Stimulated activated naive CD8-positive, alpha-beta T cell treated with anti-CD3 and anti-CD28 coated beads, Interleukin-15, Interleukin-2, amounts not matched to agents 100 ng/mL and 50 ng/mL, for 24 hours (primary cell): ENCODE data around the gene SERPINI1.

Experiments
- H3K27ac Mint-ChIP-seq: one replicate; pipeline ENCODE4 v1.8.0; 2021; ENCODE audit warnings: mild to moderate bottlenecking, mixed read lengths
- H3K27me3 Mint-ChIP-seq: one replicate; pipeline ENCODE4 v1.8.0; 2021; ENCODE audit warnings: mixed read lengths
- H3K36me3 Mint-ChIP-seq: one replicate; pipeline ENCODE4 v1.8.0; 2021; ENCODE audit warnings: low read depth, mixed read lengths
- H3K4me1 Mint-ChIP-seq: one replicate; pipeline ENCODE4 v1.8.0; 2021; ENCODE audit warnings: low read depth, mixed read lengths
- H3K4me3 Mint-ChIP-seq: one replicate; pipeline ENCODE4 v1.8.0; 2021; ENCODE audit warnings: mild to moderate bottlenecking, mixed read lengths
- H3K9me3 Mint-ChIP-seq: one replicate; pipeline ENCODE4 v1.8.0; 2021; ENCODE audit warnings: mixed read lengths

Gene SERPINI1

GRCh38 chr3:167839460-167840134, 104.1 kb downstream of the SERPINI1 start:
- Mint-ChIP-seq H3K27ac (no peak overlapping the region), H3K36me3 (no peaks in the 10 kb centered on the region), H3K4me1 (peaks cover 18% of the 10 kb centered on the region), H3K9me3 (no peaks in the 10 kb centered on the region), H3K4me3 (no peak overlapping the region), H3K27me3 (no peaks in the 10 kb centered on the region)

GRCh38 chr3:167840247-167840646, 104.7 kb downstream of the SERPINI1 start:
- Mint-ChIP-seq H3K9me3 (no peaks in the 10 kb centered on the region), H3K4me3 (no peak overlapping the region), H3K36me3 (no peaks in the 10 kb centered on the region), H3K27me3 (no peaks in the 10 kb centered on the region), H3K27ac (no peak overlapping the region), H3K4me1 (peaks cover 18% of the 10 kb centered on the region)

DNA sequence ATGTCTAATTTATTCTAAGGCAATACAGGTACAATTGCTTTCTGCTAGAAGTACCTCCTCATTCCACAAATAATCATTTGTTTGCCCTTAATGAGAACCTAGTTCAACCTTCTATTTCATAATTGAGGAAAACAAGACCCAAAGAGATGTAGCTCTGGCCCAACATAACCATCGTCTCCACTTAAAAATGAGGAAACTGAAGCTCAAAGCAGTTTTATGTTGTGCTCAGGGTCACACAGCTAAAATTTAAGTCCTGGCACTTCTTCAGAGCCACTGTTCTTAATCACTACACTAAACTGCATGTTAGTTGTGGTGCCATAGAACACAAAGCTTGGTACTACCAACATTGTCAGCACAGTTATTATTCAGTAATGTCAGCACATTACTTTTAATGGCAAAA, 108.0 kb downstream of the SERPINI1 start:
- Mint-ChIP-seq H3K4me1 (peaks cover 14% of the 10 kb centered on the region), H3K27me3 (no peaks in the 10 kb centered on the region), H3K9me3 (peaks cover 4% of the 10 kb centered on the region), H3K27ac (no peak overlapping the region), H3K36me3 (no peaks in the 10 kb centered on the region), H3K4me3 (no peak overlapping the region)

DNA sequence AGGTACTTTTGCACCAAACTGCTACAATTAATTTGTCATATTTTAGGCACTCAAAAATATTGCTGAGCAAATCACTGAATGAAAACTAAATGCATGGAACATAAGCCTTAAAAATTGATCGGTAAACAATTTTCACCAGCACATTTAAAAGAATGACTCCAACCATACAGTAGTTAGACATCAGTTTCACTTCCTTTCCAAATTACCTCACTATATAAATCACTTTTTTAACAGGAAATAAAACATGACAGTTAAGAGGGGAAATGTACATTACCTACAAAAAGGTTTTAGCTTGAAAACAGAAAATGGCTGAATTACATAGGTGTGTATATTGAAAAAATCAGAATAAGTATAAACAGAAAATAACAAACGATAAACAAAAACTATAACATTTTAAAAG, 108.4 kb downstream of the SERPINI1 start:
- Mint-ChIP-seq H3K27me3 (no peaks in the 10 kb centered on the region), H3K27ac (no peak overlapping the region), H3K4me1 (peaks cover 14% of the 10 kb centered on the region), H3K9me3 (peaks cover 4% of the 10 kb centered on the region), H3K4me3 (no peak overlapping the region), H3K36me3 (no peaks in the 10 kb centered on the region)

DNA sequence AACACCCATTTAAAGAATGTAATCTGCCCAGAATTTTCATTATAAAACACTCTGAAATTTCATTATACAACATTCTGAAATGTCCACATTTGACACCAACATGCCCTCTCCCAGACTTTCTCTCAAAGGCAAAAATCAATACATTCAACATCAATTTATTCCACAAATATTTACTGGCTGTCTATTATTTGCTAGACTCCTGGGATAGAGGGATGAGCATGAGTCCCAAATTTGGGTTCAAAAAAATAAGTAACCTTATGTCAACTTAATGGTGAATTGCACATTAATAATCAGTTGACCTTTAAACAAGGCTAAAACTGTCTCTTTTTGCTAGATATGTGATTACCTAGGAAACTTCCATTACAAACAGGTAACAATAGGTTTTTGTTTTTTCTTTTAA, 109.0 kb downstream of the SERPINI1 start:
- no peak overlapping the region for H3K27ac Mint-ChIP-seq
- no peaks in the 10 kb centered on the region for H3K36me3 Mint-ChIP-seq
- H3K27me3 Mint-ChIP-seq, result no peaks in the 10 kb centered on the region
- H3K4me3 Mint-ChIP-seq, result no peak overlapping the region
- H3K9me3 Mint-ChIP-seq, result peaks cover 4% of the 10 kb centered on the region
- H3K4me1 Mint-ChIP-seq, result peaks cover 11% of the 10 kb centered on the region

GRCh38 chr3:167851171-167851570, 115.7 kb downstream of the SERPINI1 start:
- H3K9me3 Mint-ChIP-seq, result peaks cover 4% of the 10 kb centered on the region
- H3K27me3 Mint-ChIP-seq, result no peaks in the 10 kb centered on the region
- H3K27ac Mint-ChIP-seq, result no peak overlapping the region
- no peak overlapping the region for H3K4me3 Mint-ChIP-seq
- no peaks in the 10 kb centered on the region for H3K4me1 Mint-ChIP-seq
- no peaks in the 10 kb centered on the region for H3K36me3 Mint-ChIP-seq

- H3K9me3 Mint-ChIP-seq, result peaks cover 4% of the 10 kb centered on the region
- H3K27ac Mint-ChIP-seq, result no peak overlapping the region
- no peak overlapping the region for H3K4me3 Mint-ChIP-seq
- H3K4me1 Mint-ChIP-seq, result no peaks in the 10 kb centered on the region
- H3K27me3 Mint-ChIP-seq, result no peaks in the 10 kb centered on the region
- no peaks in the 10 kb centered on the region for H3K36me3 Mint-ChIP-seq
Observed at GRCh38 chr3:167851749-167852148, 116.2 kb downstream of the SERPINI1 start.

DNA sequence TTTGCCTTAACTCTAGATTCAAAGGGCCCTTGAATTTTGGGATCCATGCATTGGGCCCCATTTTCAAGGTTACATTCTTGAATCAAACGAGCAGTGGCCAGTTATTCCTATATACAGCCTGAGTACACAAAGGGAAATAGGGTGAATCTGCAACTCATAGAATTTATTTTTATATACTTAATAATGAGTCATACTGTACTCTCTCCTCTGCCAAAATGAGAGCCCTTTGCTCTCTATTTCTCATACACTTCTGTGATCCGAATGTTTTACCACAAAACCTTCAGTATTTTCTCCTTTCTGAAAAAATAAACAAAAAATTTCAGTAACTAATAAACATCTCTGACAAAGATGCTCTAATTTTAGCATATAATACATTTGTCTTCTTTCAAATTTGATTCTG, 116.7 kb downstream of the SERPINI1 start:
- H3K4me1 Mint-ChIP-seq, result no peaks in the 10 kb centered on the region
- no peaks in the 10 kb centered on the region for H3K27me3 Mint-ChIP-seq
- no peaks in the 10 kb centered on the region for H3K36me3 Mint-ChIP-seq
- peaks cover 4% of the 10 kb centered on the region for H3K9me3 Mint-ChIP-seq
- no peak overlapping the region for H3K4me3 Mint-ChIP-seq
- H3K27ac Mint-ChIP-seq, result no peak overlapping the region

DNA sequence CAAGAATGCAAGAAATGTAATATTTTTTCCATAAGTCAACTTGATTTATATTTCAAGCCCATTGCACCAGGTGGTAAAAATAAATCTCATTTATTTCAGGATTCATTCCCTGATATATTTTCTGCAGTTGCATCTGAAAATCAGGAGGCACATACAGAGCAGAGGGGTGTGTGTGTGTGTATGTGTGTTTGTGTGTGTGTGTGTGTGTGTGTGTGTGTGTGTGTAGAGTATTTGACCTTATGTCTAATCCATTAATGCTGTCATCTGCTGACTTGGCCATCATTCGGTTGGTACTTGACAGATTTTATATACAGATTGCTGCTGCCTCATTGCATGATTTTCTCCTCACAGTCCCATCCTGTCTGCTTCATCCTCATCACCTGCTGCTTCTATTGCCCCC, 118.5 kb downstream of the SERPINI1 start:
- Mint-ChIP-seq H3K27ac (no peak overlapping the region), H3K4me3 (no peak overlapping the region)

DNA sequence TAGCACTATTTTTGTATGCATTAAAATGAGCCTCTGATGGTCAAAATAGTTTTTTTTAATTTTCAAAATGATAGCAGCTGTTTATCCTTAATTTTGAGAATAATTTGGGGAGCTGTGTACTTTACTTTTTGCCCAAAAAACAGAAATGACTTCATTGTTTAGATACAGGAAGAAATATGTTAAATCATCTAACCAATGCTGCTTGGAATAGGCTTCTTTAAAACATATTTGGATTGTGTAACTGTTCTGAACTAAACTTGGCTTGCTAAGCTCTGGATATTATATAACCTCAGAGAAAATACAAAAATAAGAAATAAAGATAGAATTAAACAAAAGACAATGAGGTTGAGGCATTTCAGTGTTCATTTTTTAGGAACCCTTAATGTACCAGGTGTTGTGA, 119.3 kb downstream of the SERPINI1 start:
- Mint-ChIP-seq H3K9me3 (no peaks in the 10 kb centered on the region), H3K27ac (no peak overlapping the region)

More for the DNA sequence above, 118.5 kb downstream of the SERPINI1 start:
- Mint-ChIP-seq H3K4me1 (no peaks in the 10 kb centered on the region), H3K36me3 (no peaks in the 10 kb centered on the region), H3K9me3 (no peaks in the 10 kb centered on the region), H3K27me3 (no peaks in the 10 kb centered on the region)

DNA sequence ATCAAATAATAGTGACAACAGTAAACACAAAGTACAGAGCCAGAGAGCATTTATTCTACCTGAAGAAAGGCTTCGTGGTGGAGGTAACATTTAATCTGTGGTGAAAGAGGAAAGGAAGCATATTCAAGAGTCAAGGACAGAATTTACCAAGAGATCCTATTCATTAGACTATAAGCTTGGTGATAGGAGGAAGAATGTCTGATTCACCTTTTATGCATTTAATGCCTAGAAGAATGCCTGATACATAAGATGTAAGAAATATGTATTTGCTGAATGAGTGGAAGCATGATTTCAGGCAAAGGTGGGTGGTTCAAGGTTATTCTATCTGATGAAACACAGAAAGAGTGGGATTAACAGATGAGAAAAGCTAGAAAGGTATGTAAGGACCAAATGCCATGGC, 119.8 kb downstream of the SERPINI1 start:
- Mint-ChIP-seq H3K4me1 (no peaks in the 10 kb centered on the region), H3K27ac (no peak overlapping the region), H3K4me3 (no peak overlapping the region), H3K36me3 (no peaks in the 10 kb centered on the region), H3K27me3 (no peaks in the 10 kb centered on the region), H3K9me3 (no peaks in the 10 kb centered on the region)

More for the DNA sequence above, 119.3 kb downstream of the SERPINI1 start:
- H3K27me3 Mint-ChIP-seq, result no peaks in the 10 kb centered on the region
- no peaks in the 10 kb centered on the region for H3K36me3 Mint-ChIP-seq
- H3K4me3 Mint-ChIP-seq, result no peak overlapping the region
- no peaks in the 10 kb centered on the region for H3K4me1 Mint-ChIP-seq

DNA sequence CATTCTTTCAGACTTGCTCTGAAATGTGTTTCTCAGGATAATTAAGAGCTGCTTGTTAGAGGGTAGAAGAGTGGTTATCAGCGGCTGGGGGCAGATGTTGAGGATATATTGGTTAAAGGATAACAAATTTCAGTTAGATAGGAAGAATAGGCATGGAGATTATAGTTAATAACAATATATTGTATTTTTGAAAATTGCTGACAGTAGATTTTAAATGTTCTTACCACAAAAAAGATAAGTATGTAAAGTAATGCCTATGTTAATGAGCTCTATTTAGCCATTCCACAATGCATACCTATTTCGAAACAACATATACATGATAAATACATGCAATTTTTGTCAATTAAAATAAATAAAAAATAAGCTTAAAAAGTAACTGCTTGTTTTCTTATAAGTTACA, 123.3 kb downstream of the SERPINI1 start:
- no peaks in the 10 kb centered on the region for H3K36me3 Mint-ChIP-seq
- H3K4me1 Mint-ChIP-seq, result no peaks in the 10 kb centered on the region
- no peak overlapping the region for H3K27ac Mint-ChIP-seq
- H3K9me3 Mint-ChIP-seq, result no peaks in the 10 kb centered on the region
- H3K4me3 Mint-ChIP-seq, result no peak overlapping the region
- H3K27me3 Mint-ChIP-seq, result no peaks in the 10 kb centered on the region

- Mint-ChIP-seq H3K4me3 (no peak overlapping the region), H3K9me3 (no peaks in the 10 kb centered on the region), H3K4me1 (no peaks in the 10 kb centered on the region), H3K27me3 (no peaks in the 10 kb centered on the region), H3K36me3 (no peaks in the 10 kb centered on the region), H3K27ac (no peak overlapping the region)
Observed at GRCh38 chr3:167859610-167860009, 124.1 kb downstream of the SERPINI1 start.

DNA sequence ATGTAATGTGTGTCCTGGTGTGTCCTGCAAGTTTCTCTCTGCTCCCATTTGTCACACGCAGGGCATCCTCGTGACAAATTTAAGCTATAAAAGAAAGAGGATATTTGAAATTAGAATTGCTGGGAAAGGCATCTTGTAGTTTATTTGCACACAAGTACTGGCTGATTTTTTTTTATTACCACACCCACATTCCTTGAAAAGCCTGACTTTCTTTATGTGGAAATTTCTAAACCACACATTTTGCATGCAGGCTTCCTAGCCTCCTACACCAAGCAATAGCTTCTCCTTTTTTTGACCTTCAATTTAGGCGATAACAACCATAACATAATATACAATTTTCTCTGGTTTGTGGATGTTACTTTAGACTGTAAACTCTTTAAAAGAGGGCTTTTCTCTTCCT, 126.1 kb downstream of the SERPINI1 start:
- no peaks in the 10 kb centered on the region for H3K27me3 Mint-ChIP-seq
- no peaks in the 10 kb centered on the region for H3K9me3 Mint-ChIP-seq
- H3K27ac Mint-ChIP-seq, result no peak overlapping the region
- no peaks in the 10 kb centered on the region for H3K36me3 Mint-ChIP-seq
- no peaks in the 10 kb centered on the region for H3K4me1 Mint-ChIP-seq
- H3K4me3 Mint-ChIP-seq, result no peak overlapping the region

GRCh38 chr3:167862104-167862730, 126.7 kb downstream of the SERPINI1 start:
- Mint-ChIP-seq H3K36me3 (no peaks in the 10 kb centered on the region), H3K4me1 (no peaks in the 10 kb centered on the region), H3K4me3 (no peak overlapping the region), H3K27me3 (no peaks in the 10 kb centered on the region), H3K27ac (no peak overlapping the region), H3K9me3 (no peaks in the 10 kb centered on the region)
